SKM-1 treated with dmso at 0.1 percent for 144 hours (cell line): ENCODE measurements around the gene QRFP.

ENCODE experiments used
- DNase-seq: peaks from one replicate; lab custom pipeline; 2025; ENCODE audit not compliant: unreplicated experiment; lab: John Stamatoyannopoulos, UW

QRFP gene

GRCh38 chr9:130872912-130873503 lies 23.6 kb downstream of the QRFP start:
- no peak for DNase-seq

GRCh38 chr9:130872508-130872907 lies 24.1 kb downstream of the QRFP start:
- no peak for DNase-seq

GRCh38 chr9:130872093-130872492 lies 24.5 kb downstream of the QRFP start:
- no peak for DNase-seq

GRCh38 chr9:130871395-130872062 lies 25.1 kb downstream of the QRFP start:
- no peak for DNase-seq

- DNase-seq: no peak
These were observed 25.9 kb downstream of the QRFP start for GRCh38 chr9:130870491-130871381.

- DNase-seq: no peak
These were observed 27.4 kb downstream of the QRFP start for GRCh38 chr9:130869250-130869649.

GRCh38 chr9:130868230-130868629 lies 28.4 kb downstream of the QRFP start:
- no peak for DNase-seq

GRCh38 chr9:130867556-130867955 lies 29.1 kb downstream of the QRFP start:
- no peak for DNase-seq

- DNase-seq: peak; percentile 90
These were observed 30.1 kb downstream of the QRFP start for GRCh38 chr9:130866474-130866965.

- DNase-seq: no peak
These were observed 30.7 kb downstream of the QRFP start for GRCh38 chr9:130865921-130866320.

GRCh38 chr9:130864541-130864940 lies 32.1 kb downstream of the QRFP start:
- no peak for DNase-seq

GRCh38 chr9:130862747-130863146 lies 33.9 kb downstream of the QRFP start:
- DNase-seq: no peak

- no peak for DNase-seq
These were observed 34.4 kb downstream of the QRFP start for GRCh38 chr9:130862217-130862616.

GRCh38 chr9:130861372-130862180 lies 35.0 kb downstream of the QRFP start:
- DNase-seq: no peak

- DNase-seq: no peak
These were observed 35.9 kb downstream of the QRFP start for GRCh38 chr9:130860458-130861316.

- no peak for DNase-seq
These were observed 37.6 kb downstream of the QRFP start for GRCh38 chr9:130858739-130859705.

GRCh38 chr9:130857864-130858738 lies 38.5 kb downstream of the QRFP start:
- no peak for DNase-seq

GRCh38 chr9:130856474-130856873 lies 40.1 kb downstream of the QRFP start:
- DNase-seq: no peak
